ENCODE data around the gene TMEM132E.

The TMEM132E gene

DNA sequence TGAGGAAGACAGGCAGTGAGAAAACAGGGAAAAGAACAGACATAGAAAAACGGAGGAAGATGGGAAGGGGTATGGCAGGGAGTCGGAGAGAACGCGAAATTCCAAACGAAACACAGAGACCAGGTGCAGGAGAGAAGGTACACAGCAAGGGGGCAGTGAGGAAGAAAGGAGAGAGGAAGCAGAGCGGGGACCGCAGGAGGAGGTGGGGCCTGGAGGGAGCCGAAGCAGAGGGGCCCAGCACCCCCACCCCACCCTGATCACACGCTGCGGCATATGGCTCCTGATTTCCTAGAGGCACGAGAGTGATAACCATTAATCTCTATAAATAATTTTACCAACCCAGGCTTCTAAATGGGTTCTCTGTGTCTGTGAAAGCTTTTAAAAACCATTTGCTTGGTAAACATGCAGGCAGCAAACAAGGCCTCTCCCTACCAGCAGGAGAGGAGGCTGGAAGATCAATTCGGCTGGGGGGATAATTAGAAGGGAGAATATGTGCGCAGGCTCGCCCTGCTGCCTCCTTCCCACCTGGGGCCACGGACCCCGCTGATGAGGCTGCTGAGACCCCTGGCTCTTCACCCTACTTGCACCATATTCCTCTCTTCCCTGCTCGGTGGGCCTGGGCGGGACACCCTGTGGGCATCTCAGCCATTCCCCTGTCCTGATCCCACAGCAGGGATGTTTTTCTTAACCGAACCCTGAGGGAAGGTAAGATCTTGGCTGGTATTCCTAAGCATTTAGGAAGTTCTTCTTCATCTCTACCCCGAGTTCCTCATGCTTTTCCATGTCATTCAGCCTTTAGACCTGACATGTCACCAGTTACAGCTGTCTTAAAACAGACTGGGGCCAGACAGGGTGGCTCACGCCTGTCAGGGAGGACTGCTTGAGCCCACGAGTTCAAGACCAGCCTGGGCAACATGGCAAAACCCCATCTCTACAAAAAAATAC is 86.7 kb downstream of the TMEM132E start:
- DNase-seq = no peak

DNA sequence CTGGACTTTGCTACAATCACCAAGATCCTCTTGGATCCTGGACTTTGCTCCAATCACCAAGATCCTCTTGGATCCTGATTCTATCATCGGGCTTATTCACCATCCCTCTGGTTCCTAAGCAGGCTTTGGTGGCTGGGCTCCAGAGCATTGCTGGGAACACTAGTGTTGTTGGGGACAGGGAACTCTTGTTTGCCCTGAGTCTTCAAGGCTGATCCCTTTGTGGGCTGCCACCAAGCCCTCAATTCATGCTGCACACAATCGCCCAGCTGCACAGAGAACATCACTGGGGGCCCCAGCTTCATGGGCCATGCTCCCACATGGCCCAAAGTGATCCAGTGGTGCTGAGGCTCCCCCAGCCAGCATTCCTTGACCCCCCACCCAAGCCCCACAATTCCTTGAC is 88.3 kb downstream of the TMEM132E start:
- no peak for DNase-seq

DNA sequence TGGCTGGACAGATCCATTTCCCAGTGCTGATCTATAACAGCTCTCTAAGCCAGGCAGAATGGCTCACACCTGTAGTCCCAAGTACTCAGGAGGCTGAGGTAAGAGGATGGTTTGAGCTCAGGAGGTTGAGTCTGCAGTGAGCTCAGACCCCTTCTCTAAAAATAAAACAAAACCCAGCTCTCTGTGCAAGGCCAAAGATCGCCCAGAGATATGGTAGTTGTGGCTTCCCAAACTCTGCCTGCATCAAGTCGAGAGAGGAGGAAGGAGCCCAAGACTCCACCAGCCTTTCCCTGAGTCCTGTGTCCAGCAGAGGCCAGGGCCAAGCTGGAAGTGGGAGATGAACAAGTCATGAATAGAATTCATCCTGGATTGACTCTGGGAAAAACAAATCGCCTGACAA is 88.8 kb downstream of the TMEM132E start:
- DNase-seq = no peak

- DNase-seq = no peak
These were observed 90.1 kb downstream of the TMEM132E start for GRCh38 chr17:34669511-34669910.

GRCh38 chr17:34670618-34671017 is 91.2 kb downstream of the TMEM132E start:
- no peak for DNase-seq

- DNase-seq = no peak
These were observed 91.8 kb downstream of the TMEM132E start for GRCh38 chr17:34671191-34671590.

GRCh38 chr17:34672176-34672785 is 92.9 kb downstream of the TMEM132E start:
- DNase-seq = no peak

GRCh38 chr17:34673516-34673915 is 94.1 kb downstream of the TMEM132E start:
- DNase-seq = no peak

DNA sequence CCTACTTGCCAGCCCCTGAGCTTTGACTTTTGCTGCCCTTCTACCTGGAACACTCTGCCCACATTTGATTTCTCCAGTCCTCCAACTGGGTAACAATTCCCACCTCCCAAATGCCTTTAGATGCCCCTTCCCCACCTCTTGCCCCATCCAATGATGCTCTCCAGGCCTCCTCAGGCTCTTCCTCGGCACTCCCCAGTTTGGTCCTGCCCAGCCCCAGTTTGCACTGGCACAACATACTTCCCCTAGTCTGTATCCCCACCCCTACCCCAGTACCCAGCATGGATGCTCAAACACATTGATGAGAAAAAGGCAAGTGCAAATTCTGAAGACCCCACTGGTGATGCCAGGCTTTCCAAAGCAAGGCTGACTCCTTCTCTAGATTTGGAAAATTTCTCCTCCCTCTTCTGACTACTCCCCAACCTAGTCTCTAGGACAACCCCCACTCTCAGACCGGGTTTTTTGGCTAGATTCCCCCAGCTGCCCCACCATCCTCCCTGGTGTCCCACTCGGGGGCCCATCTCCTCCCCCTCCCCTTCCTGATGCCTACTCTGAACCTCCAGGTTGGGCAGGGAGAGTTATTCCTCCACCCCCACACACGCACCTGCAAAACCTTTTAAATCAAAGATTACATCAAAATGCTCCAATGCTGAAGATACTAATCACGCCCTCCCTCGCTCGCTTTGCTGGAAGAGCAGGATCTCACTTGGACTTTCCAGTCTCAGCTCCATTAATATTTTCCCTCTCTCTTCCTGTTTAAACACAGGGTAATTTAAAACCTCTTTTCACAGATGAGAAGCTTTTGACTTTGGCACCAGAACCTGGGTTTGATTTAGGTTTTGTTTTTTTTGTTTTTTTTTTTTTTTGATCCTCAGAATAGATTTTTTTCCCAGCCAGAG is 94.9 kb downstream of the TMEM132E start:
- DNase-seq = no peak

DNA sequence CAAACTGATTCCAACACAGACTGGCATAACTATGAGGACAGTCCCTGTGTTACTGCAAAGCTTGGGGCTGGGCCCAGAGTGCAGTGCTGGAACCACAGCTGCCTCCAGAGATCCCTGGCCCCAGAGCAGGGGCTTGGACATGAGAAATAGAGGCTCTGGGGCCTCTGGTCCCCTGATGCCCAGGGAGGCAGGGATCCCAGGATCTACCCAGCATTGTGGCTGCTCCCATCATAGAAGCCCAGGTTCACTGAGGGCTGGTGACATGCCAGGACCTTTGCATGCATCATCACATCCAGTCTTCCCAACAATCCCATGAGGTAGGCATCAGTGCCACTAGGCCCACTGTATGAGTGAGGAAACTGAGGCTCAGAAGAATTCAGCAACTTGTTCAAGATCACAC is 95.8 kb downstream of the TMEM132E start:
- no peak for DNase-seq

DNA sequence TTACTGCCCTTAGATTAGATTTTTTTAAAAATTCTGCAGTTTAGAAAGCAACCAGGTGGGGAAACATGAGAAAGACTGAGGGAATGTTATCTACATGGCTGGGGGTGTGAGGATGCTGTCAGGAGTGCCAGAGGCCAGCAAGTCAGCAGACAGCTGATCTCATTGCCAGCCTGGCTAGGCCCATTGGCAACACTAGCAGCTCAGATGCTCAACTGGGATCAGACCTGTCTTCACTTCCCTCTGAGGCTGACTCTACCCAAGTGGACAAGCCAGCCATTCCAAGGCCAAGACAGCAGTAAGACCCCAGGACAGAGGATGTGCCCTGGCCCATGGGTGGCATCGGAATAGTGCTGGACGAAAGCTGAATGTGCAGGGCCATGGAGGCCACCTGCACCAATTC is 96.2 kb downstream of the TMEM132E start:
- no peak for DNase-seq

GRCh38 chr17:34680151-34680550 is 100.8 kb downstream of the TMEM132E start:
- DNase-seq = no peak

- no peak for DNase-seq
These were observed 102.9 kb downstream of the TMEM132E start for GRCh38 chr17:34682305-34682704.

GRCh38 chr17:34683390-34683789 is 104.0 kb downstream of the TMEM132E start:
- no peak for DNase-seq
